ENCODE data around the gene DEDD2. TPM values are rescaled to one million over a fixed set of nuclear protein-coding genes. Genes with fewer than 3 reads are reported as not detected.
A peak's percentile ranks its signal among the peaks of the same experiment; 100 is the strongest.

The DEDD2 gene
- total RNA-seq, 1 donor from 2014 or later: 21.3 TPM

- no peak for TF ChIP-seq CTCF (IDR thresholded peaks at IDR 0.05; ENCODE audit: unreplicated experiment)
- peak; percentile 80 to 91 for DNase-seq (ENCODE audit: low spot score in 2 of 2, unreplicated experiment in 2 of 2)
- no peaks in the 10 kb centered on the region for H3K9me3 Mint-ChIP-seq
- H3K4me1 Mint-ChIP-seq: peaks cover 41% of the 10 kb centered on the region
- peak overlapping the region; percentile 98 for H3K27ac Mint-ChIP-seq
- H3K4me3 Mint-ChIP-seq: peak overlapping the region; percentile 82
- no peaks in the 10 kb centered on the region for H3K27me3 Mint-ChIP-seq (ENCODE audit: low read depth)
- H3K36me3 Mint-ChIP-seq: peaks cover 2% of the 10 kb centered on the region
These were observed 27.1 kb upstream of the DEDD2 start for GRCh38 chr19:42244347-42245220.

GRCh38 chr19:42242512-42243409 is 25.3 kb upstream of the DEDD2 start, which contains the start of gene GSK3A:
Gene GSK3A, minus strand, starts transcription at chr19:42242602. Its CDS starts 137 bp downstream, at chr19:42242465.
- TF ChIP-seq CTCF (IDR thresholded peaks at IDR 0.05; ENCODE audit: unreplicated experiment): no peak
- Mint-ChIP-seq H3K4me3 (peak within 1 kb of the TSS; percentile 92), H3K36me3 (peaks cover 8% of the 10 kb centered on the region), H3K27ac (peak within 1 kb of the TSS; percentile 98), H3K27me3 (ENCODE audit: low read depth) (no peaks in the 10 kb centered on the region), H3K9me3 (no peaks in the 10 kb centered on the region), H3K4me1 (peaks cover 41% of the 10 kb centered on the region)
- peak; percentile 95 for DNase-seq (ENCODE audit: low spot score in 2 of 2, unreplicated experiment in 2 of 2)

GRCh38 chr19:42242069-42242511 is 24.6 kb upstream of the DEDD2 start:
- Mint-ChIP-seq H3K27me3 (ENCODE audit: low read depth) (no peaks in the 10 kb centered on the region), H3K4me3 (peak overlapping the region; percentile 92), H3K36me3 (peaks cover 8% of the 10 kb centered on the region), H3K4me1 (peaks cover 41% of the 10 kb centered on the region), H3K9me3 (no peaks in the 10 kb centered on the region), H3K27ac (peak overlapping the region; percentile 95)
- DNase-seq (ENCODE audit: low spot score in 2 of 2, unreplicated experiment in 2 of 2): no peak
- no peak for TF ChIP-seq CTCF (IDR thresholded peaks at IDR 0.05; ENCODE audit: unreplicated experiment)

GRCh38 chr19:42241279-42241678 is 23.8 kb upstream of the DEDD2 start:
- Mint-ChIP-seq H3K27me3 (ENCODE audit: low read depth) (no peaks in the 10 kb centered on the region), H3K4me1 (peaks cover 37% of the 10 kb centered on the region), H3K9me3 (no peaks in the 10 kb centered on the region), H3K4me3 (peak overlapping the region; percentile 92), H3K27ac (peak overlapping the region; percentile 95), H3K36me3 (peaks cover 16% of the 10 kb centered on the region)
- no peak for TF ChIP-seq CTCF (IDR thresholded peaks at IDR 0.05; ENCODE audit: unreplicated experiment)
- DNase-seq (ENCODE audit: low spot score in 2 of 2, unreplicated experiment in 2 of 2): no peak

GRCh38 chr19:42239544-42240220 is 22.2 kb upstream of the DEDD2 start:
- no peak for TF ChIP-seq CTCF (IDR thresholded peaks at IDR 0.05; ENCODE audit: unreplicated experiment)
- H3K4me1 Mint-ChIP-seq: peaks cover 25% of the 10 kb centered on the region
- no peak overlapping the region for H3K4me3 Mint-ChIP-seq
- DNase-seq (ENCODE audit: low spot score in 2 of 2, unreplicated experiment in 2 of 2): no peak
- no peaks in the 10 kb centered on the region for H3K27me3 Mint-ChIP-seq (ENCODE audit: low read depth)
- no peak overlapping the region for H3K27ac Mint-ChIP-seq
- H3K9me3 Mint-ChIP-seq: no peaks in the 10 kb centered on the region
- H3K36me3 Mint-ChIP-seq: peaks cover 29% of the 10 kb centered on the region

All from mesothelial cell of epicardium (in vitro differentiated cells).